HepG2 (cell line): ENCODE measurements around the gene PLBD2. TPM values are rescaled to one million over a fixed set of nuclear protein-coding genes. Genes with fewer than 3 reads are reported as not detected.

Source experiments
- ATAC-seq: fragments of 200-7000 bp; cut with Tn5 transposase; 3 replicates; pipeline ENCODE4 v1.9.1; 2020; ENCODE audit warnings: mild to moderate bottlenecking, moderate library complexity
- BruUV-seq: library from RNA; stranded (reverse); fragments of 400-500 nt; replicated peaks from 2 replicates; lab custom pipeline; 2021; lab: Mats Ljungman, UMichigan
- CTCF ChIA-PET: fragments of 300-600 bp; formaldehyde crosslinking; extraction: SDS; loops from one replicate; lab custom pipeline; 2021; ENCODE audit warnings: low total read pairs, inconsistent platforms, low intra/inter-chr PET ratio; lab: Yijun Ruan, JAX
- POLR2A ChIA-PET: fragments of 350-600 bp; sonication (Branson Sonifier 250); formaldehyde crosslinking; loops from one replicate; lab custom pipeline; 2020; ENCODE audit warnings: antibody characterized with exemption, inconsistent platforms; lab: Yijun Ruan, JAX
- DNase-seq: peaks from one replicate; pipeline ENCODE4 v3.0.0-alpha.2; 2015; ENCODE audit warnings: low spot score
- FAIRE-seq: peaks from 3 replicates; lab custom pipeline; 2011; peaks lifted over from hg19 to GRCh38; lab: Jason Lieb, UNC
- H2AFZ ChIP-seq: one replicate; pipeline ENCODE4 v1.6.1; 2011; ENCODE audit warnings: low read length, inconsistent platforms
- H3K27ac ChIP-seq: fragments of 300-600 bp; 3 replicates; pipeline ENCODE4 v1.8.0; 2011; ENCODE audit warnings: mixed run types, mild to moderate bottlenecking, mixed read lengths, low read length, inconsistent platforms; ENCODE audit not compliant: insufficient read depth; ENCODE audit errors: extremely low read length
- H3K27me3 ChIP-seq, 2 experiments: fragments of 200-600 bp in 1 of 2; 2 replicates in 1 of 2; 3 replicates in 1 of 2; pipeline versions ENCODE4 v1.6.0 to v1.8.0; 2011; ENCODE audit warnings: low read length in 2 of 2, mild to moderate bottlenecking in 2 of 2, moderate library complexity in 2 of 2, inconsistent platforms in 1 of 2; ENCODE audit not compliant: insufficient read depth in 2 of 2, control insufficient read depth in 1 of 2
- H3K36me3 ChIP-seq, 2 experiments: fragments of 200-600 bp in 1 of 2; replicated peaks in 1 of 2; 2 replicates in 1 of 2; 3 replicates in 1 of 2; pipeline versions ENCODE4 v1.5.1 to v1.8.0; 2011; ENCODE audit warnings: low read length in 2 of 2, inconsistent platforms in 1 of 2; ENCODE audit not compliant: insufficient read depth in 2 of 2, control insufficient read depth in 1 of 2
- H3K4me1 ChIP-seq: 2 replicates; pipeline ENCODE4 v1.5.1; 2012; ENCODE audit warnings: low read length, inconsistent platforms; ENCODE audit not compliant: insufficient read depth
- H3K4me2 ChIP-seq: 2 replicates; pipeline ENCODE4 v1.6.0; 2011; ENCODE audit warnings: low read depth, low read length, inconsistent platforms
- H3K4me3 ChIP-seq, 3 experiments: fragments of 200-600 bp in 1 of 3; sonication (generic), shearing (Covaris generic) in 1 of 3; replicated peaks in 1 of 3; 2 replicates each; pipeline ENCODE4 v1.5.1; 2011 to 2016; ENCODE audit warnings: low read length in 3 of 3, inconsistent platforms in 2 of 3, low read depth in 2 of 3, mild to moderate bottlenecking in 2 of 3, control low read depth in 1 of 3, mixed read lengths in 1 of 3; ENCODE audit not compliant: insufficient read depth in 1 of 3
- H3K79me2 ChIP-seq: one replicate; pipeline ENCODE4 v1.6.1; 2011; ENCODE audit warnings: low read length, inconsistent platforms; ENCODE audit not compliant: insufficient read depth
- H3K9ac ChIP-seq: 2 replicates; pipeline ENCODE4 v1.6.0; 2011; ENCODE audit warnings: mild to moderate bottlenecking, low read depth, low read length, inconsistent platforms; ENCODE audit not compliant: insufficient read depth
- H3K9me3 ChIP-seq: 2 replicates; pipeline ENCODE4 v1.5.1; 2012; ENCODE audit warnings: mild to moderate bottlenecking, low read length
- H4K20me1 ChIP-seq: 2 replicates; pipeline ENCODE4 v1.6.0; 2011; ENCODE audit warnings: inconsistent platforms, mild to moderate bottlenecking, low read length, moderate library complexity; ENCODE audit not compliant: insufficient read depth
- CTCF ChIP-seq: sonication (generic); formaldehyde crosslinking; IDR thresholded peaks from 2 replicates; pipeline ENCODE4 v1.5.0; 2020; ENCODE audit warnings: mild to moderate bottlenecking, missing genetic modification reagents, moderate library complexity
- EHMT2 ChIP-seq: fragments of 200-600 bp; sonication (generic); IDR thresholded peaks from 2 replicates; pipeline ENCODE4 v1.7.0; 2017; ENCODE audit warnings: antibody characterized with exemption, low read depth, low read length, borderline replicate concordance
- GZF1 ChIP-seq: sonication (generic); formaldehyde crosslinking; IDR thresholded peaks from 2 replicates; pipeline ENCODE4 v1.5.1; 2020; ENCODE audit warnings: mild to moderate bottlenecking, missing genetic modification reagents
- MEIS1 ChIP-seq: sonication (generic); formaldehyde crosslinking; IDR thresholded peaks from 2 replicates; pipeline ENCODE4 v1.9.0; 2021; ENCODE audit warnings: mild to moderate bottlenecking, missing genetic modification reagents, moderate library complexity, borderline replicate concordance
- NFIB ChIP-seq: sonication (generic); formaldehyde crosslinking; IDR thresholded peaks from 2 replicates; pipeline ENCODE4 v1.9.0; 2021; ENCODE audit warnings: missing genetic modification reagents, mild to moderate bottlenecking, borderline replicate concordance
- NR0B2 ChIP-seq: sonication (generic); formaldehyde crosslinking; IDR thresholded peaks from 2 replicates; pipeline ENCODE4 v1.4.0; 2020; ENCODE audit warnings: mild to moderate bottlenecking, missing genetic modification reagents
- PRDM10 ChIP-seq: sonication (generic); formaldehyde crosslinking; IDR thresholded peaks from 2 replicates; pipeline ENCODE4 v1.4.0; 2020; ENCODE audit warnings: low read depth, missing genetic modification reagents
- RAD21 ChIP-seq: fragments of 450-650 bp; formaldehyde crosslinking; IDR thresholded peaks from 2 replicates; pipeline ENCODE4 v1.5.0; 2020; ENCODE audit warnings: mild to moderate bottlenecking
- SRF ChIP-seq: IDR thresholded peaks from 2 replicates; pipeline ENCODE4 v1.6.1; 2011; ENCODE audit warnings: mild to moderate bottlenecking, low read depth, low read length, moderate library complexity
- ZNF263 ChIP-seq: sonication (generic); formaldehyde crosslinking; IDR thresholded peaks from 2 replicates; pipeline ENCODE4 v1.4.0; 2020; ENCODE audit warnings: missing genetic modification reagents
- ZNF331 ChIP-seq: sonication (generic); formaldehyde crosslinking; IDR thresholded peaks from 2 replicates; pipeline ENCODE4 v1.4.0; 2020; ENCODE audit warnings: missing genetic modification reagents
- WGBS: methylation state at CpG from one replicate; pipeline ENCODE4 v1.1.6; 2017; ENCODE audit warnings: low lambda C conversion rate; 5-methylcytosine and 5-hydroxymethylcytosine counted together
- in situ Hi-C: cut with HindIII; loops from 2 replicates; pipeline ENCODE4 v1.10.0; 2017; ENCODE audit warnings: low pct_unique_long_range_greater_than_20kb; ENCODE audit not compliant: extremely low pct_ligation_motif_present
- intact Hi-C: fragments of 100-400 bp; cut with micrococcal nuclease; formaldehyde crosslinking; loops from one replicate; pipeline ENCODE4 v1.10.0; 2022; ENCODE audit not compliant: unreplicated experiment
- polyA plus RNA-seq, 8 experiments: library from polyadenylated mRNA; depleted of rRNA in 3 of 8; stranded (reverse) in 7 of 8; unstranded in 1 of 8; fragments of >200 nt; fragmentation: Illumina TruSeq in 4 of 8; extraction: Trizol in 4 of 8; gene quantifications; 2 replicates each; pipeline versions ENCODE4 v1.2.1 to v1.2.3, GENCODE V29; 2011 to 2016; ENCODE audit warnings: low read depth in 4 of 8, missing spikeins in 1 of 8, mixed read lengths in 1 of 8; ENCODE audit not compliant: insufficient read depth in 1 of 8
- total RNA-seq, 5 experiments: library from RNA; depleted of rRNA; stranded (reverse); fragments of >200 nt; fragmentation: Illumina TruSeq; extraction: Trizol; gene quantifications; 2 replicates each; pipeline ENCODE4 v1.2.3, GENCODE V29; 2016; ENCODE audit warnings: low read depth in 1 of 5

Gene PLBD2
- total and polyA plus RNA-seq, 2 of the 13 experiments (the other 11 are each of a cell fraction or from before 2014, with no cell fraction given), result 6.7 to 8.5 TPM

- no peak for ATAC-seq
- H3K4me3 ChIP-seq, result no peak overlapping the region
- TF ChIP-seq ZNF331 (0 out of 2 replicates have a peak, but pooled peaks have one; percentile 36), MEIS1 (CRISPR knock-in tag) (no peak), SRF (peak; percentile 75; the same call in 1 of the 2 replicates), NR0B2 (CRISPR knock-in tag) (no peak), RAD21 (CRISPR knock-in tag) (no peak), CTCF (peak; percentile 52)
- TF ChIP-seq, all 625 proteins: peak for 3
- no peaks in the 10 kb centered on the region for H4K20me1 ChIP-seq
- H3K4me1 ChIP-seq, result no peaks in the 10 kb centered on the region
- FAIRE-seq (peak; percentile 12), DNase-seq (peak; percentile 15)
- 100% methylated on average over 1 of the region's 1 CpG for WGBS
- no peak overlapping the region for H3K9ac ChIP-seq
- H3K27me3 ChIP-seq, result no peaks in the 10 kb centered on the region
- no peaks in the 10 kb centered on the region for H3K9me3 ChIP-seq
- no peak overlapping the region for H3K27ac ChIP-seq
- in situ Hi-C loops, result no loop called here
- no peak overlapping the region for H3K4me2 ChIP-seq
- intact Hi-C loops, result no loop called here
- ChIA-PET POLR2A (no interaction called here), CTCF (interaction anchor here (1.3 kb wide), 1 partner anchor 114 kb away, joined by 3 read pairs; no protein-coding TSS in a partner anchor)
- no peak overlapping the region for H2AFZ ChIP-seq
- no TSS peak for BruUV-seq
- no peaks in the 10 kb centered on the region for H3K79me2 ChIP-seq
- H3K36me3 ChIP-seq, result no peaks in the 10 kb centered on the region; a peak in 1 of 5 replicates
Observed at GRCh38 chr12:113310489-113310888, 47.9 kb upstream of the PLBD2 start.

DNA sequence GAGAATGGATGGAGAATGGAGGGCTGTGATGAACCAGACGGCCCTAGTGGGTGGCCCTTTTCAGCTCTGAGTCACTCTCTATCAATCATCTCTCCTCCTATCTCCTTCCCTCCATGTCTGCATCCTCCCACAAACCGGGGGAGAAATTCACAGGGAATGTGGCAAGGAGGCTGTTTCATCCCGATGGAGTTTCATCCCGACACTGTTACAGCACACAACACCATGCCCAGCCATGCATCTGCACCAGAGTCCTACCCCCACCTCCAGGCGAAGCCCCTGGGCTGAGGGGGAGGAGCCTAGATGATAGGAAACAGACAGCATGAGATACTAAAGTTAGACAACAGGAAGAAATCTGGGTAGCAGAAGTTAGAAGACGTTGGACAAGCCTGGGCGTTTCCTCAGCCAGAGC lies 44.3 kb upstream of the PLBD2 start:
- H3K36me3 ChIP-seq, result peaks cover 3 to 7% of the 10 kb centered on the region in 2 experiments; a peak in 1 of 5 replicates
- CTCF ChIA-PET, result no interaction called here

More for the DNA sequence above, 44.3 kb upstream of the PLBD2 start:
- Histone ChIP-seq H3K4me3 (no peak overlapping the region), H3K27me3 (no peaks in the 10 kb centered on the region), H3K9ac (no peak overlapping the region), H4K20me1 (no peaks in the 10 kb centered on the region), H3K79me2 (no peaks in the 10 kb centered on the region), H2AFZ (no peak overlapping the region), H3K4me1 (no peaks in the 10 kb centered on the region), H3K9me3 (no peaks in the 10 kb centered on the region), H3K4me2 (no peak overlapping the region), H3K27ac (no peak overlapping the region)
- intact Hi-C loops, result no loop called here
- FAIRE-seq, result no peak
- ATAC-seq, result no peak
- no TSS peak for BruUV-seq
- no peak for TF ChIP-seq NFIB (CRISPR knock-in tag)
- no peak for TF ChIP-seq EHMT2
- TF ChIP-seq GZF1 (CRISPR knock-in tag), result no peak
- no peak for TF ChIP-seq PRDM10 (CRISPR knock-in tag)
- TF ChIP-seq ZNF263 (CRISPR knock-in tag), result no peak
- no peak for DNase-seq
- 88% methylated on average over 7 of the region's 7 CpGs for WGBS
- in situ Hi-C loops, result no loop called here
- POLR2A ChIA-PET, result no interaction called here
